Astrocyte (in vitro differentiated cells and primary cell): Measurements from ENCODE around the gene AGA. TPM values are rescaled to one million over a fixed set of nuclear protein-coding genes. Genes with fewer than 3 reads are reported as not detected.

ENCODE experiments used
- DNase-seq: peaks from one replicate; pipeline ENCODE4 v3.0.0-alpha.2; 2010; ENCODE audit warnings: low read depth
- FAIRE-seq: peaks from 2 replicates; lab custom pipeline; 2011; peaks lifted over from hg19 to GRCh38; lab: Jason Lieb, UNC
- H2AFZ ChIP-seq: 2 replicates; pipeline ENCODE4 v1.6.0; 2012; ENCODE audit warnings: low read depth, low read length, inconsistent platforms
- H3K27ac ChIP-seq: 2 replicates; pipeline ENCODE4 v1.5.1; 2011; ENCODE audit warnings: low read depth, low read length, inconsistent platforms
- H3K27me3 ChIP-seq: 2 replicates; pipeline ENCODE4 v1.6.0; 2011; ENCODE audit warnings: low read length, inconsistent platforms; ENCODE audit not compliant: insufficient read depth
- H3K36me3 ChIP-seq: 2 replicates; pipeline ENCODE4 v1.5.1; 2011; ENCODE audit warnings: low read length, inconsistent platforms; ENCODE audit not compliant: insufficient read depth
- H3K4me1 ChIP-seq: 2 replicates; pipeline ENCODE4 v1.5.1; 2011; ENCODE audit warnings: low read length, inconsistent platforms; ENCODE audit not compliant: insufficient read depth
- H3K4me2 ChIP-seq: 2 replicates; pipeline ENCODE4 v1.6.0; 2012; ENCODE audit warnings: low read length, inconsistent platforms
- H3K4me3 ChIP-seq: 2 replicates; pipeline ENCODE4 v1.5.1; 2011; ENCODE audit warnings: low read depth, mild to moderate bottlenecking, low read length, inconsistent platforms; ENCODE audit not compliant: insufficient read depth
- H3K79me2 ChIP-seq: 2 replicates; pipeline ENCODE4 v1.6.0; 2012; ENCODE audit warnings: mild to moderate bottlenecking, low read length, inconsistent platforms; ENCODE audit not compliant: insufficient read depth
- H3K9ac ChIP-seq: 2 replicates; pipeline ENCODE4 v1.6.0; 2012; ENCODE audit warnings: mild to moderate bottlenecking, low read length, inconsistent platforms
- H3K9me3 ChIP-seq: 2 replicates; pipeline ENCODE4 v1.5.1; 2012; ENCODE audit warnings: low read depth, mild to moderate bottlenecking, low read length, inconsistent platforms; ENCODE audit not compliant: insufficient read depth
- H4K20me1 ChIP-seq: 2 replicates; pipeline ENCODE4 v1.6.0; 2012; ENCODE audit warnings: low read length, inconsistent platforms; ENCODE audit not compliant: insufficient read depth
- H3K27ac Mint-ChIP-seq: one replicate; pipeline ENCODE4 v1.8.0; 2021; ENCODE audit warnings: mild to moderate bottlenecking, mixed read lengths; ENCODE audit not compliant: unreplicated experiment
- H3K27me3 Mint-ChIP-seq: one replicate; pipeline ENCODE4 v1.8.0; 2021; ENCODE audit warnings: low read depth, mixed read lengths; ENCODE audit not compliant: unreplicated experiment
- H3K36me3 Mint-ChIP-seq: one replicate; pipeline ENCODE4 v1.8.0; 2021; ENCODE audit warnings: low read depth, mixed read lengths; ENCODE audit not compliant: unreplicated experiment
- H3K4me1 Mint-ChIP-seq: one replicate; pipeline ENCODE4 v1.8.0; 2021; ENCODE audit warnings: low read depth, mixed read lengths; ENCODE audit not compliant: unreplicated experiment
- H3K4me3 Mint-ChIP-seq: one replicate; pipeline ENCODE4 v1.8.0; 2021; ENCODE audit warnings: mild to moderate bottlenecking, moderate library complexity, mixed read lengths; ENCODE audit not compliant: unreplicated experiment
- H3K9me3 Mint-ChIP-seq: one replicate; pipeline ENCODE4 v1.8.0; 2021; ENCODE audit warnings: mild to moderate bottlenecking, mixed read lengths; ENCODE audit not compliant: unreplicated experiment
- CTCF ChIP-seq: IDR thresholded peaks from 2 replicates; pipeline ENCODE4 v1.5.1; 2011; ENCODE audit warnings: low read depth, mild to moderate bottlenecking, inconsistent platforms, low read length, moderate library complexity; ENCODE audit not compliant: insufficient read depth
- EZH2 ChIP-seq: IDR thresholded peaks from 2 replicates; pipeline ENCODE4 v1.6.1; 2012; ENCODE audit warnings: mild to moderate bottlenecking, low read length, inconsistent platforms; ENCODE audit not compliant: insufficient read depth
- total RNA-seq: library from RNA; stranded (reverse); gene quantifications from 2 replicates; pipeline ENCODE4 v1.2.1, GENCODE V29; 2021

Gene AGA
- total RNA-seq, 1 donor from 2014 or later = 15.1 TPM

- Histone ChIP-seq H3K4me2 (no peak overlapping the region), H3K4me1 (peaks cover 4% of the 10 kb centered on the region), H4K20me1 (no peaks in the 10 kb centered on the region), H3K36me3 (no peaks in the 10 kb centered on the region), H3K27ac (no peak overlapping the region), H3K9me3 (no peaks in the 10 kb centered on the region), H3K4me3 (no peak overlapping the region), H3K27me3 (no peaks in the 10 kb centered on the region), H3K79me2 (no peaks in the 10 kb centered on the region), H2AFZ (no peak overlapping the region), H3K9ac (no peak overlapping the region)
- no peaks in the 10 kb centered on the region for H3K36me3 Mint-ChIP-seq
- H3K4me1 Mint-ChIP-seq = peaks cover 1% of the 10 kb centered on the region
- no peak overlapping the region for H3K27ac Mint-ChIP-seq
- H3K4me3 Mint-ChIP-seq = no peak overlapping the region
- peak; percentile 57 for DNase-seq
- no peak for FAIRE-seq
- TF ChIP-seq CTCF = no peak
- TF ChIP-seq EZH2 = no peak
- no peaks in the 10 kb centered on the region for H3K27me3 Mint-ChIP-seq
- peaks cover 2% of the 10 kb centered on the region for H3K9me3 Mint-ChIP-seq
Measured at GRCh38 chr4:177403746-177404145, 38.5 kb downstream of the AGA start.

- no peak overlapping the region for H3K27ac Mint-ChIP-seq
- H3K9me3 Mint-ChIP-seq = peaks cover 4% of the 10 kb centered on the region
- no peaks in the 10 kb centered on the region for H4K20me1 ChIP-seq
- H3K4me1 Mint-ChIP-seq = peaks cover 1% of the 10 kb centered on the region
- H3K79me2 ChIP-seq = no peaks in the 10 kb centered on the region
- no peak overlapping the region for H3K4me2 ChIP-seq
- no peaks in the 10 kb centered on the region for H3K27me3 ChIP-seq
- no peak overlapping the region for H3K27ac ChIP-seq
- no peaks in the 10 kb centered on the region for H3K36me3 Mint-ChIP-seq
- no peaks in the 10 kb centered on the region for H3K27me3 Mint-ChIP-seq
- TF ChIP-seq CTCF = no peak
- TF ChIP-seq EZH2 = no peak
- no peaks in the 10 kb centered on the region for H3K36me3 ChIP-seq
- no peaks in the 10 kb centered on the region for H3K9me3 ChIP-seq
- no peak overlapping the region for H3K4me3 ChIP-seq
- no peak overlapping the region for H2AFZ ChIP-seq
- no peak overlapping the region for H3K9ac ChIP-seq
- H3K4me1 ChIP-seq = peaks cover 4% of the 10 kb centered on the region
- no peak for DNase-seq
- no peak overlapping the region for H3K4me3 Mint-ChIP-seq
- FAIRE-seq = no peak
Measured at GRCh38 chr4:177401658-177402273, 40.5 kb downstream of the AGA start.

GRCh38 chr4:177400030-177400429, 42.2 kb downstream of the AGA start:
- Mint-ChIP-seq H3K4me3 (no peak overlapping the region), H3K9me3 (peaks cover 4% of the 10 kb centered on the region), H3K27ac (no peak overlapping the region), H3K36me3 (no peaks in the 10 kb centered on the region), H3K27me3 (no peaks in the 10 kb centered on the region), H3K4me1 (peaks cover 1% of the 10 kb centered on the region)
- Histone ChIP-seq H3K9ac (no peak overlapping the region), H3K36me3 (no peaks in the 10 kb centered on the region), H3K27ac (no peak overlapping the region), H2AFZ (no peak overlapping the region), H3K9me3 (no peaks in the 10 kb centered on the region), H3K4me1 (peaks cover 4% of the 10 kb centered on the region), H3K4me3 (no peak overlapping the region), H3K27me3 (no peaks in the 10 kb centered on the region), H4K20me1 (no peaks in the 10 kb centered on the region), H3K4me2 (no peak overlapping the region), H3K79me2 (no peaks in the 10 kb centered on the region)
- no peak for TF ChIP-seq EZH2
- no peak for TF ChIP-seq CTCF
- FAIRE-seq (no peak), DNase-seq (peak; percentile 79)
